GM18907 (cell line): ENCODE data around the gene ENGASE.
"Not testable (repeated sequence)": the region's sequence is repeated elsewhere in the genome, so short reads cannot be mapped to it uniquely, and the experiment has no call there.

ENCODE experiments used
- ATAC-seq: cut with Tn5 transposase; IDR thresholded peaks from one replicate; pipeline ENCODE4 v1.9.1; 2021; ENCODE audit warnings: mild to moderate bottlenecking, moderate library complexity; ENCODE audit not compliant: unreplicated experiment

ENGASE gene

DNA sequence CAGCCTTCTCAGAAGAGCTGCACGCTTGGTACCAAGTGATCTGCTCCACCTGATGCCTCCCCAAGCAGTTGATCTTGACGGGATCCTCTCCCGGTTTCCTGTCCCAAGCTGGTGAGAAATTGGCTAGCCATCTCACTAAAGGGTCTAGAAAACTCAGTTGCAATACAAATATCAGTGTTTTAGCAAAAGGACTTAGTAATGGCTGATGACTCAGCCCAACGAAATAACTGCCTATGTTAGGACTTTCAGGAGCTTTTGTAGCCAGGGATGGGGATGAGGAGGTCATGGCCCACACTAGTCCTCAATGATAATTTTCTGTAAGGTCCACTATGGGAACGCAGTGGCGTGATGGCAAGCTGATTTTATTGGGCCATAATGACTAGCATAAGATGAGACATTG lies 23.3 kb upstream of the ENGASE start:
- ATAC-seq: no peak

- ATAC-seq: no peak
Observed at GRCh38 chr17:79052131-79052530, 22.5 kb upstream of the ENGASE start.

- ATAC-seq: no peak
Observed at GRCh38 chr17:79053251-79053925, 21.2 kb upstream of the ENGASE start.

DNA sequence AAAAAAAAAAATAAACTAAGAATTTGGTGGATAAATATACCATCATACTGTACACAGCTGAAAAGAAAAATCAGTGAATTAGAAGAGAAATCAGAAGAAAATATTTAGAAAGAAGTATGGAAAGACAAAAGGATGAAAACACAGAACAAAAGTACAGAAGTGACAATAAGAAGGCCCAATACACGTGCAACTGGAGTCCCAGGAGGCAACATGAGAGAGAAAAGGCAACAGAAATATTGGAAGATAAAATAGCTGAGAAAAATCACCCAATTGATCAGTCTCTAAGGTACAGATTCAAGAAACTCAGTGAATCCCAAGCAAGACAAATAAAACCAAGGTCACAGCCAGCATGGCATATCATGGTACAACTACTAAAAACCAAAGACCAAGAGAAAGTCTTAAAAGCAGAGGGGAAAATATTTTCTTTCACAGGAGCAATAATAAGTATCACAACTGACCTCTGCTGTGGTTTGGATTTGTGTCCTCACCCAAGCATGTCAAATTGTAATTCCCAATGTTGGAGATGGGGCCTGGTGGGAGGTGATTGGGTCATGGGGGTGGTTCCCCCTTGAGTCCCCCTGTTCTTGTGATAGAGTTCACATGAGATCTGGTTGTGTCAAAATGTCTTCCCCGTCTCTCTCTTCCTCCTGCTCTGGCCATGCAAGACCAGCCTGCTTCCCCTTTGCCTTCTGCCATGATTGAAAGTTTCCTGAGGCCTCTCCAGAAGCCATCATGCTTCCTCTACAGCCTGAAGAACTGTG lies 20.2 kb upstream of the ENGASE start:
- ATAC-seq: no peak

DNA sequence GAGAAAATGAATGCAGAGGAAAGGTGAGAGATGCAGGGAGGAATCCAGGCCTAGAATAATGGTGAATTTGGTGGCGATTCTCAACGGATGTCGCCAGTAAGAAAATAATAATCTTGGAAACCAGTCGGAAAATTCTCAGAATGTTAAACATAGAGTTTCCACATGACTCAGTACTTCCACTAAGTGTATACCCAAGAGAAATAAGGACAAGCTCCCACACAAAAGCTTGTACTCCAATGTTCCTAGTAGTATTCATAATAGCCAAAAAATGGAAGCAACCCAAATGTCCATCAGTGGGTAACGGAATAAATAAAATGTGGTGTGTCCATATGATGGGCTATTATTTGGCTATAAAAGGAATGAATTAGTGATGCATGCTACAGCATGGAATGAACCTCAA lies 19.4 kb upstream of the ENGASE start:
- no peak for ATAC-seq

- ATAC-seq: no peak
Observed at GRCh38 chr17:79057737-79058385, 16.8 kb upstream of the ENGASE start.

DNA sequence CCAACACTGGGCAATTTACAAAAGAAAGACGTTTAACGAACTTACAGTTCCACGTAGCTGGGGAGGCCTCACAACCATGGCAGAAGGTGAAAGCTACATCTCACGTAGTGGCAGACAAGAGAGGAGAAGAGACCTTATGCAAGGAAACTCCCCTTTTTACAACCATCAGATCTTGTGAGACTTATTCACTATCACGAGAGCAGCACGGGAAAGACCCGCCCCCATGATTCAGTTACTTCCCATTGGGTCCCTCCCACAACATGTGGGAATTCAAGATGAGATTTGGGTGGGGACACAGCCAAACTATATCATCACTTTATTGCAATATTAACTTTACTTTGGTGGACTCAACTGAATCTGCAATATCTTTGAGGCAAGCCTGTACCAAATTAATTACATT lies 11.9 kb upstream of the ENGASE start:
- no peak for ATAC-seq

GRCh38 chr17:79064026-79064425 lies 10.6 kb upstream of the ENGASE start:
- no peak for ATAC-seq

- no peak for ATAC-seq
Observed at GRCh38 chr17:79065105-79065670, 9.4 kb upstream of the ENGASE start.

DNA sequence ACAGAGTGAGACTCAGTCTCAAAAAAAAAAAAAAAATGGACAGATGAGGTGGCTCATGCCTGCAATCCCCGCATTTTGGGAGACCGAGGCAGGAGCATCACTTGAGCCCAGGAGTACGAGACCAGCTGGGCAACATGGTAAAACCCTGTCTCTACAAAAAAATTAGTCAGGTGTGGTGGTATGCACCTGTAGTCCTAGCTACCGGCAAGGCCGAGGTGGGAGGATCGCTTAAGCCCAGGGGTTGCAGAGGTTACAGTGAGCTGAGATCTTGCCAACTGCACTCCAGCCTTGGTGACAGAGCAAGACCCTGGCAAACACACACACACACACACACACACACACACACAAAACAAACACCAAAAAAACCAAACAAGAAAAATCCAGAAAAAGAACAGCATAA lies 7.7 kb upstream of the ENGASE start:
- no peak for ATAC-seq

DNA sequence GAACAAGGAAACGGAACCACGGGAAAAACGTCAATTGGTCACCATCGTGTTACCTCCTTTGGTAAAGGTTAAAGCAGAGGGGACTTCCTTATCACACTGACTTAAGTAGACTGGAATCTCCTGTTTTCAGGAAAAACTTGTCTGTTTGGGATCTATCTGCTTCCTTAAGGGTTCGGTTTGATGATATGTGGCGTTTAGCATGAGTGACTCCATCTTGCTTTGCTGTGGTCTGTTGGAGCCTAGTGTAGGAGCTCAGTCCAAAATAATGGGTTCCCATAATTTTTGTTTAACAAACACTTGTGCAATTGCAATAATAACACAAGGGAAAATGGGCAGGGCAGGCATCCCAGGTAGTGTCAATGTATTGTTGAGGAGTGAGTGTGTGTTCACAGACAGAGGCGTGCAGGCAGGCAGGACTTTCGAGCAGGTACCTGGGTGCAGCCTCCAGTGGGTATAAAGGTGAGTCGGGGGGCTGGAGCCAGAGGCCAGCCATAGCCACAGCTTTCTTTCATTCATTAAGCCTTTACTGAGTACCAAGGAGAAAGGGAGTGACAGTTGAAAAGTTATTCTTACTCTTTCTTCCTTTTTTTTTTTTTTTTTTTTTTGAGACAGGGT lies 4.3 kb upstream of the ENGASE start:
- no peak for ATAC-seq

- no peak for ATAC-seq
Observed at GRCh38 chr17:79071161-79071740, 3.4 kb upstream of the ENGASE start.

GRCh38 chr17:79072544-79072943 lies 2.1 kb upstream of the ENGASE start:
- ATAC-seq: no peak

DNA sequence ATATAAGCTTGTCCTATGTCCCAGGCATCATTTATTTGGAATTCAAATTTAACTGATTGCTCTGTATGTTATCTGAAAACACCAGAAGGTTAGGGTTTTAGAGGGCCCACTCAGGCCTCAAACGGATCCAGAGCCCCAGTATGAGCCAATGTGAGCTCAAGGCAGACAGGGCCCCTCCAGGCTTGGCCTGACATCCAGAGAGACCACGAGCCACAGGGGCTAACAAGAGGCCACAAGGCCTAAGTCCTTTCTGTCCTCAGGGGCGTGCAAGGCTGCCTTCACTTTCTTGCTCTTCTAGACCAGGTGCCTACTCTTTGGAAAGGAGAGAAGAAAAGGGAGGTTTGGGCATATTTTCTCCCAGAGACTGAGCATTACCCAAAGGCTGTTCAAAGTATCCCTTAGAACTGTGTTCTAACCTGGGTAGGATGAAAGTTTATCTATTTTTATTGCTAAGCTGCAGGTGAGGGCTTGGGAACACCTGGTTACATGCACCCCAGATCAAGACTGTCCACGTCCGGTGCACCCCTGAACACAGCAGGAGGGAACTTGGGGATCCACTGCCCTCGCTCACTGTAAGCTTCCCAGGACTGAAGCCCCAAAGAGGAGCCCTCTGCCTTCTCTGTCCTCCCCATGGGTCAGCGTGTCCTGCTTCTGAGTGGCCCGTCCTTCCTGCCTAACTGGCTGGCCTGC lies 1.5 kb upstream of the ENGASE start:
- no peak for ATAC-seq

- no peak for ATAC-seq
Observed at GRCh38 chr17:79073706-79074088, 927 bp upstream of the ENGASE start.

DNA sequence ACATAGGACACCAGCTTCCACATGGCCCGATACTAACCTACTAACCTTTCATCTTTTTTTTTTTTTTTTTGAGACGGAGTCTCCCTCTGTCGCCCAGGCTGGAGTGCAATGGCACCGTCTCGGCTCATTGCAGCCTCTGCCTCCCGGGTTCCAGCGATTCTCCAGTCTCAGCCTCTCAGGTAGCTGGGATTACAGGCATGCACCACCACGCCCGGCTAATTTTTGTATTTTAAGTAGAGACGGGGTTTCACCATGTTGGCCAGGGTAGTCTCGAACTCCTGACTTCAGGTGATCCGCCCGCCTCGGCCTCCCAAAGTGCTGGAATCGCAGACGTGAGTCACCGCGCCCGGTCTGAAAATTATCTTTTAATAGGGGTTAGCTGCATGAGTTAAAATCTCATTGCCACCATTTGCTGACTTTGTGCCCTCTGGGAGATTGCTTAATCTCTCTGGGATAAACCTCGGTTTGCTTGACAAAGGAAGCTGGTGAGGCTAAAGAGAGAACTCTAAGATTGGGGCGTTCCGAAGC lies 439 bp upstream of the ENGASE start:
- ATAC-seq: not testable (repeated sequence)

GRCh38 chr17:79075446-79075750 lies 774 bp downstream of the ENGASE start:
- peak; percentile 31 for ATAC-seq

- ATAC-seq: no peak
Observed at GRCh38 chr17:79075861-79076406, 1.3 kb downstream of the ENGASE start.

GRCh38 chr17:79077587-79077986 lies 3.0 kb downstream of the ENGASE start:
- ATAC-seq: no peak
